Measurements from ENCODE around the gene ZNHIT3. TPM values are rescaled to one million over a fixed set of nuclear protein-coding genes. Genes with fewer than 3 reads are reported as not detected.

Gene ZNHIT3
- total RNA-seq, 1 donor from 2014 or later = 10.7 TPM

DNA sequence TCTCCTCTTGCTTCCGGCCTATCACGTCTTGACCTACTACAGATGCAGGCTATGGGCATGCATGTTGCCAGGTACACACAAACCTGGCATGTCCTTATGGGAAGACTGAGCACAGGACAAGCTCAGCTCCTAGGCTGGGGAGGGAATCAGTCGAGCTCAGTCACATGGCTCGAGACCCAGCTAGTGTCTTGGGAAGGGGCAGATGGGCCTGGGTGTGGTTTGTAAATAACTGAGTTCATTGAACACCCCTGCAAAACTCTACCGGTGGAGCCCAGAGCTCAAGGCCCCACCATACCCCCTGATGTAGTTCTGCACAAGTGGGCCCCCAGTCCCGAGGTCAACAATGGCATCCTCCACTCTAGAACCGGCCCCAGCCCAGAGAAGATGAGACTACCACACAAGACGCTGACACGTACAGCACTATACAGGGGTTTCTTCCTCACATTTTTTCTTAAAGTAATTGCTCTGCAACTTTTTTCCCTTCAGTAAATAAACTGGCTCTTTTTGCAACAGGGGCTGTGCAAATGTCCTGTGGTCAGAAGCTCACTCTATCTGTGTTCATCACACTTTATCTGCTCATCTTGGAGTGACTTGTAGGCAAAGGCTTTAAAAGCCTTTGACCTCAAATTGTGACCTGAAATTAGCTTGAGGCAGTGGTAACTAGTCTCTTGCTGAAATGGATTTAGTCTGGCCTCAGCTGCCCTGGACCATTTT is 22.9 kb downstream of the ZNHIT3 start:
- no peak for DNase-seq (ENCODE audit: low spot score)
- no peak for ATAC-seq

- DNase-seq (ENCODE audit: low spot score) (no peak), ATAC-seq (no peak)
Measured at GRCh38 chr17:36510636-36511035, 24.2 kb downstream of the ZNHIT3 start.

- no peak for ATAC-seq
- no peak for DNase-seq (ENCODE audit: low spot score)
Measured at GRCh38 chr17:36511216-36511615, 24.7 kb downstream of the ZNHIT3 start.

DNA sequence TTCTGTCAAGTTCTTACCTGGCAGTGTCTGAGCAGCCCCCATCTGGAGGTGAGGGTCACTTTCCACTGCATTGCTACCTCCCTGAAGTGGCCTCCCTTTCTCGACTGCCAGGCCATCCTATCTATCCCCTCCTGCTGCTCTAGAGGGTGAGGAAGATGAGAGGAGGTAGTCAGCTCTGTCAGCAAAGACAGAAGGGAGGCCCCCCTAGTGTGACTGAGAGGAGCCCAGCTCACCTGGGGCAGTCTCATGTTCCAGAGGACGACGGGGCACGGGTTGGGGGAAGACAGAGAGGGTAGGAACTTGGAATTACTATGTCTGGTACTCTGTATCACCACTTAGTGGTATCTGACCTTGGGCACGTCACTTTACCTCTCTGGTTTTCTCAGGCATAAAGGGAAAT is 26.2 kb downstream of the ZNHIT3 start:
- no peak for ATAC-seq
- no peak for DNase-seq (ENCODE audit: low spot score)

- ATAC-seq (no peak), DNase-seq (ENCODE audit: low spot score) (no peak)
Measured at GRCh38 chr17:36514856-36515255, 28.4 kb downstream of the ZNHIT3 start.

DNA sequence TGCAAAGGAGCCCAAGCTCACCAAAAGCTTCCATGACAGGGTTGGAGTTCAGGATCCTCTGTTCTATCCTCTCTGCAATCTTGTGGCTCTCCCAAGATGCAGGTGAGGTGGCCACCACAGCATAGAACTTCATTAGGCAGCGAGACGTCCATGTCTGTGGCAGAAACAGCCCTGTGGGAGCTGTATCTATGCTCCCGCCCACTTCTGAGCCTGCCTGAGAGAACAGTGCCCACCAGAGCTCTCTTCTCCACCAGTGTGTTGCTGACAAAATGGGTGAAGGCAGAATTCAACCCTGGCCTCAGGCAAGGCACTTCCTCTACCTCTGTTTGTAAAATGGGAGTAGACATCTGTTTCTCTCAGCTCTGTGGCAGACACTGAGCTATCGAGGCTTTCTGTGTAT is 29.4 kb downstream of the ZNHIT3 start:
- no peak for DNase-seq (ENCODE audit: low spot score)

DNA sequence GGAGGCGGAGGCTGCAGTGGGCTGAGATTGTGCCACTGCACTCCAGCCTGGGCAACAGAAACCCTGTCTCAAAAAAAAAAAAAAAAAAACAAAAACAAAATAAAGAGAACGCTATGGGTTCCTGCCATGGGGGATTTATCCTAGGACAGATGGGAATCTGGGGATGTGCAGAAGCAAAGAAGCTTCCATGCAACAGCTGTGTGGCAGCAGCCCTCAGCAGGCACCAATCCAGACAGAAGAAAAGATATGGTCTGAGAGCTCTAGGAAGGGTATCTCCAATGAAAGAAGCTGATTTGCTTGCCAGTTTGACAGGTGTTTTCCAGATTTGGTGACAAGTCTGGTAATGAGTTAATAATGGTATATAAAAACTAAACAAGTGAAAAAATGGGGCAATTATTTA is 36.6 kb downstream of the ZNHIT3 start:
- peak; percentile 18 for DNase-seq (ENCODE audit: low spot score)
- no peak for ATAC-seq

More for the DNA sequence above, 29.4 kb downstream of the ZNHIT3 start:
- ATAC-seq = no peak

DNA sequence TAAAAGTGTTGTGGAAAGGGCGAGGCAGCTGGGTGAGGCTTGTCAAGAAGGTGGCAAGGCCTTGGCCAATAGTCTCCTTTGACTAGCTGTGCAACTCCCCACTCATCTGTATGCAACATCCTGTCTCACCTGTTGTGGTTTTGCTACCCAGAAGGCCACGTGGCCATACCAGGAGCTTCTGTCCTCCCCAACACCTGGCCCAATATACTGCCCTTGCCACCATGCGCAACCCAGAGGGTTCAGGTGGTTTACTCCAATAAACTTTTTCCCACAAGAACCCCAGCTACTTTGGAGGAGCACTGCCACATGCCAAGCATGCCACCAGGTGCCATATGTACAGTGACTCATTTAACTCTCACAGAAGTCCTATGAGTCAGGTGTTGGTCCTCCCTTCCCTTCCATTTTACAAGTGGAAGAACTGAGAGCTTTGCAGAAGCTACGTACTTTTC is 38.0 kb downstream of the ZNHIT3 start:
- DNase-seq (ENCODE audit: low spot score) (peak; percentile 14), ATAC-seq (no peak)

DNA sequence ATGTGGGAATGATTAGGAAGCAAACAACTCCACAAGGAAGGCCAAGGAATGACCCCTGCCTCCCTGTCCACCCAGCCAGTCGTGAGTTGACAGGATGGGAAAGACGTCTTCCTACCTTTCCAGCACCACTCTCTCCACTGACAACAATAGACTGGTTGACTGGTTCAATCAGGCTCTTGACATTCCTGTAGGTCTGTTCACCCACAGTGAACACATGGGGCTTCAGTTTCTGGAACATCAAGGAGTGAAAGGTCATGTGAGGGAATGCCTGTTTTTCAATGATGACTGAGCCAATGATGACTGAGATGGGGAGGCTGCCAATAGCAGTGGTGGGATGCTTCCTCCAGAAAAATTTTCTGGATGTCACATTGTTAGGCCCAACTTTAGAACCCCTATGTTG is 38.6 kb downstream of the ZNHIT3 start:
- ATAC-seq (no peak), DNase-seq (ENCODE audit: low spot score) (peak; percentile 15)

DNA sequence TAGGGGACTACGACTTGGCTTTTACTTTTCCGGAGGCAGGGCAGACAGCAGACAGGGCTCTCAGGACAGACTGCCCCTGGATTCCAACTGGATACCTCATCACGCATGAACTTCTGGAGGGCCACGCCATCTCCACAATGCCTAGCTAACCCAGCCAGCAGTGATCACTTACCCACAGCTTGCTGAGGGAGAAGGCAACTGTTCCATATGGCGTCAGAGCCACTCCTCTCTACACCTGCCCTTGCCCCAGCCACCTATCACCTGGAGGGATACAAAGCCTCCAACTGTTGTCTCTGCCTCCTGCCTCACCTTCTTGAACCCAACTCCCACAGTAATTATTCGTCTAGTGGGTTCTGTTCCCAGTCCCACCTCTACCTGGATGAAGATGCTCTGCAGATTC is 39.4 kb downstream of the ZNHIT3 start:
- DNase-seq (ENCODE audit: low spot score) (peak; percentile 14), ATAC-seq (no peak)

DNA sequence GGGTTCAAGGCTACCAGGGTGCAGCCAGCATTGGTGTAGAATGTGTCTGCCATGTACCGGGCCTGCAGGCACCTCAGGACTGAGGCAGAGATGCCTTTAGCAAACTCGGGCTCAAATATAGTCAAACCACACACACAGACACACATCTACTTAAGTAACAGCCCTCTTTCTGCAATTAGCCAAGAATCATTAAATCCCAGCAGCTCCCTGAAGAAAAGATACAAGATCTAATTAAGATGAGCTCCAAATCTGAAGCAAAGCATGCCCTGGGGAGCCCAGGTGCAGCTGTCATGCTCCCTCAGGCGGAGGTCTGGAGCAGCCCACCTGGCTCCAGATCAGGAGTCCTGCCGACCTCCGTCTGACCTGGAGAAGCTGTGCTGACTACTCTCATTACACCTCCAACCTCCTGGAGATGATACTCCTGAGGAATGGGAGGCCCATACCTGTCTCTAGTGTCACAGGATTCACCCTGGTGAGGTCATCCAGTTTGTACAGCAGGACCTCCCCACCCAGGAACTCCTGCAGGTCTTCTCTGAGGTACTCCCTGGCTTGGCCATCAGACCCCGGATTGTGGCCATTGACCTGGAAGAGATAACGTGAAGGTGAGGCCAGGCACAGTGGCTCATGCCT is 41.3 kb downstream of the ZNHIT3 start:
- ATAC-seq = no peak
- DNase-seq (ENCODE audit: low spot score) = peak; percentile 19

DNA sequence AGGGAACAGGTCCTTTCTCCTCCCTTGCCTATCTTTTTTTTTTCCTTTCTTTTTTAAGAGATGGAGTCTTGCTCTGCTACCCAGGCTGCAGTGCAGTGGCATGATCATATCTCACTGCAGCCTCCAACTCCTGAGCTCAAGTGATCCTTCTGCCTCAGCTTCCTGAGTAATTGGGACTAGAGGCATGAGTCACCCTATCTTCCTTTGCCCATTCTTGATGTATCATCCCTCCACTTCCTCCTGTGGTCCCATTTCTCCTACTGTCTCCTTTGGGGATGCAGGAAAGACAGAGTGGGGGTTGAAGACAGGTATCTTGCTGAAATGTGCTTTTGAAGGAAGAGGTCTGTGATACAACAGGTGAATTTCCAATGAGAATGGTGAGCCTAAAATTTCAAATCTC is 42.6 kb downstream of the ZNHIT3 start:
- ATAC-seq (no peak), DNase-seq (ENCODE audit: low spot score) (no peak)

- DNase-seq (ENCODE audit: low spot score) = peak; percentile 38
Measured at GRCh38 chr17:36532435-36532975, 46.0 kb downstream of the ZNHIT3 start.

DNA sequence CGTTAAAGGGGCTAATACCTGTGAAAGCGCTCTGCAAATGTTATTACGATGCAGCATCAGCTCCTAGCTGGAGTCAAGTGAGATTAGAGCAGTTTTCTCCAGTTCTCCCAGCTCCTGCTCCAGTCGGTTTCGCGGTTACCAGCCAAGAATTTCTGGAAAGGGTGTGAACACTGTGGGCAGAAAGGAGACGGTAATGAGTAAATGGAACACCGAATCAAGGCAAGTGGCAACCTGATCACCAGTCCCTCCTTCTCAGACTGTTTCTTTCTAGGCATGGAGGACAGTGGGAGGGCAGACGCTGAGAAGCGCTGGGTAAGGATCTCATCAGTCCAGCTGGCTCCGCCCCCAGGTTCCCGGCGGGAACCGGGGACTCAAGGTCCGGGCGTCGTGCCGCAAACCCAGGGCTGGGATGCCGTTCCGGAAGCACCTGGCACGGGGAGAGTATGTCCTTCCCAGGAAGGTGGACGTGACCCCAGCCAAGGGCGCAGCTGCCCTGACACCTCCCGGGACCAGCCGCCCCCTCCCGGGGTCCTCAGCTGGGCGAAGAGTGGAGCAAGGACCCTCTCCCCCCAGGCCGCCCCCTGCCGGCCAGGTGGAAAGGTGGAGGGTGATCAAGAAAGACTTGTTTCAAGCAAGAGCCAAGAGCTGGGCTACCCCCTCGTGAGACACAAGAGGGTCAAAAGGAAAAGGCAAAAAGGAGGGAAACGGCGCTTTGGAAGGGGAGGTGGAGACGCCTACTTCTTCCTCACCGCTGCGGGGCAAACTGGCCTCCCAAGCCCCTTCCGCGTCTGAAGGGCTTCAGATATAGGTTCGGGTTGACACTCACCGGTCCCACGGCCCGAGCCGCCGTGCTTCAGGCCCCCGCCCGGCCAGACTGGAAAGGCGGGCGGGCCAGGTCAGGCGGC is 47.7 kb downstream of the ZNHIT3 start:
- ATAC-seq (peak; percentile 55), DNase-seq (ENCODE audit: low spot score) (peak; percentile 74)

More at GRCh38 chr17:36532435-36532975, 46.0 kb downstream of the ZNHIT3 start:
- ATAC-seq = no peak

GRCh38 chr17:36534840-36535668 is 48.6 kb downstream of the ZNHIT3 start, which contains the start of the genes MYO19 and PIGW:
Gene MYO19, minus strand, starts transcription at chr17:36534868. Its CDS starts 2,330 bp downstream, at chr17:36532538.
Gene PIGW, plus strand, starts transcription at chr17:36534987. Its CDS starts 2,115 bp downstream, at chr17:36537102.
- ATAC-seq = peak; percentile 91

DNA sequence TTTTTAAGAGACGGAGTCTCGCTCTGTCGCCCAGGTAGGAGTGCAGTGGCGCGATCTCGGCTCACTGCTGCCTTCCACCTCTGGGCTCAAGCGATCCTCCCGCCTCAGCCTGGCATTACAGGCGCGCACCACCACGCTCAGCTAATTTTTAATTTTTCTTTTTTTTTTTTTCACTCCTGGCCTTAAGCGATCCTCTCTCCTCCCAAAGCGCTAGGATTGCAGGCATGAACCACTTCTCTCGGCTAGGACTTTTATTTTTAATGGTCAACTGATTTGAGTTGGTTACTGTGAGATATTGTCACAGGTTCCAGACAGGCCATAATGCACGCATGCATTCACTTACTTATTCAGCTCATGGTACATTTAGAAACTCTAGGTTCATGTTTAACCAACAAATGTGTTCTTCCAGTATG is 49.2 kb downstream of the ZNHIT3 start:
- ATAC-seq = no peak
- no peak for DNase-seq (ENCODE audit: low spot score)

More at GRCh38 chr17:36534840-36535668, 48.6 kb downstream of the ZNHIT3 start, which contains the start of the genes MYO19 and PIGW:
- peak; percentile 92 for DNase-seq (ENCODE audit: low spot score)

GRCh38 chr17:36540696-36541095 is 54.2 kb downstream of the ZNHIT3 start:
- no peak for DNase-seq (ENCODE audit: low spot score)
- no peak for ATAC-seq

GRCh38 chr17:36542755-36543154 is 56.3 kb downstream of the ZNHIT3 start:
- DNase-seq (ENCODE audit: low spot score) (no peak), ATAC-seq (no peak)

DNA sequence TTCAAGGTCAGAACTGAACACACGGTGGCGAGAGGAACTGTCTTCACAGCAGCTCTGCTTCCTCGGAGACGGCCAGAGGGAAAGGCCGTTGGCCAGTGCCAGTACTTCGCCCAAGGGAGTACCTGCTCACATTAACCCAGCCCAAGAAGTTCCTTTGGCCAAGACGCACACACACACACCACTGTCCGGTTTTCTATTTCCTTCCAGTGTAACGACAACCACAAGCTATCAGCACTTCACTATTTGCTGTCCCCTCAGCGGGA is 57.5 kb downstream of the ZNHIT3 start:
- DNase-seq (ENCODE audit: low spot score) (no peak), ATAC-seq (peak; percentile 3)
